Activated CD8-positive, alpha-beta T cell treated with anti-CD3 and anti-CD28 coated beads for 36 hours (primary cell): ENCODE results near the gene KIAA1328. TPM values are rescaled to one million over a fixed set of nuclear protein-coding genes. Genes with fewer than 3 reads are reported as not detected.
A peak's percentile ranks its signal among the peaks of the same experiment; 100 is the strongest.
"Not testable (repeated sequence)": the region's sequence is repeated elsewhere in the genome, so short reads cannot be mapped to it uniquely, and the experiment has no call there.

ENCODE experiments used
- ATAC-seq: fragments of 200-7000 bp; cut with Tn5 transposase; one replicate; pipeline ENCODE4 v1.10.0; 2021; ENCODE audit warnings: mild to moderate bottlenecking, moderate library complexity
- CTCF ChIA-PET: fragments of 350-600 bp; sonication (Branson Sonifier 250); formaldehyde crosslinking; loops from one replicate; lab custom pipeline; 2021; ENCODE audit warnings: antibody characterized with exemption; lab: Charles Lee
- POLR2A ChIA-PET: fragments of 350-600 bp; sonication (Branson Sonifier 250); formaldehyde crosslinking; loops from one replicate; lab custom pipeline; 2021; ENCODE audit warnings: antibody characterized with exemption; lab: Charles Lee
- DNase-seq: peaks from one replicate; pipeline ENCODE4 v3.0.0-alpha.2; 2020
- H3K27ac Mint-ChIP-seq: one replicate; pipeline ENCODE4 v1.8.0; 2021; ENCODE audit warnings: mild to moderate bottlenecking, mixed read lengths
- H3K27me3 Mint-ChIP-seq: one replicate; pipeline ENCODE4 v1.8.0; 2021; ENCODE audit warnings: mixed read lengths
- H3K36me3 Mint-ChIP-seq: one replicate; pipeline ENCODE4 v1.8.0; 2021; ENCODE audit warnings: low read depth, mixed read lengths
- H3K4me1 Mint-ChIP-seq: one replicate; pipeline ENCODE4 v1.8.0; 2021; ENCODE audit warnings: low read depth, mixed read lengths
- H3K4me3 Mint-ChIP-seq: one replicate; pipeline ENCODE4 v1.8.0; 2021; ENCODE audit warnings: mild to moderate bottlenecking, moderate library complexity, mixed read lengths
- H3K9me3 Mint-ChIP-seq: one replicate; pipeline ENCODE4 v1.8.0; 2021; ENCODE audit warnings: mixed read lengths
- intact Hi-C: fragments of 100-400 bp; cut with micrococcal nuclease; formaldehyde crosslinking; loops from one replicate; pipeline ENCODE4 v1.10.0; 2022
- total RNA-seq, 2 experiments: library from RNA; stranded (reverse); gene quantifications; one replicate each; pipeline ENCODE4 v1.2.3, GENCODE V29; 2021
- TF ChIP-seq, protein P1 (sequence below): fragments of 200-600 bp; IDR thresholded peaks from one replicate; pipeline ENCODE4 v1.8.0; 2022; ENCODE audit warnings: antibody characterized with exemption, mild to moderate bottlenecking

KIAA1328 gene
- total RNA-seq, 2 experiments from 2014 or later: 5.9 to 6.1 TPM

DNA sequence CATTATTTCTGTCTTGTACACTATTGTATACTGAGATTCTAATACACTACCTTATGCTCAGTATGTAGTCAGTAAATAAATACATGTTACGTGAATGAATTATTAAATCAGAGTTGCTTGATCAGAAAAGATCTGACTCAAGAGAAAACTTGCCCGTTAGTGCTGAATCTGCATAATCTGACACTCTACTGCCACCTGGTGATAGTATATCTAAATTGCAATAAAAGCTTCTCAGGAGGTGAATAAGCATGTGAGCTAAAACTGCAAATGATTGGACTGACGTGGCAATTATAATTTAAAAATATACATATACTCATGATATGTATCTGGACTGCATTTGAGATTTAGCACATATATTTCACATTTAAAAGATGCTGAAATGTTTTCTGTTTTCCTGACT lies 70.4 kb downstream of the KIAA1328 start:
- CTCF ChIA-PET: interaction anchor here (0.8 to 0.9 kb wide), 3 partner anchors 12 to 71 kb away, joined by 3 to 7 read pairs (median 4); partner anchors contain the start of genes KIAA1328 and TPGS2
- H3K36me3 Mint-ChIP-seq: peaks cover 5% of the 10 kb centered on the region
- no peaks in the 10 kb centered on the region for H3K4me1 Mint-ChIP-seq
- no peak overlapping the region for H3K4me3 Mint-ChIP-seq
- H3K9me3 Mint-ChIP-seq: peaks cover 4% of the 10 kb centered on the region
- peak; percentile 47 for ATAC-seq
- H3K27ac Mint-ChIP-seq: no peak overlapping the region
- TF ChIP-seq, protein P1, sequence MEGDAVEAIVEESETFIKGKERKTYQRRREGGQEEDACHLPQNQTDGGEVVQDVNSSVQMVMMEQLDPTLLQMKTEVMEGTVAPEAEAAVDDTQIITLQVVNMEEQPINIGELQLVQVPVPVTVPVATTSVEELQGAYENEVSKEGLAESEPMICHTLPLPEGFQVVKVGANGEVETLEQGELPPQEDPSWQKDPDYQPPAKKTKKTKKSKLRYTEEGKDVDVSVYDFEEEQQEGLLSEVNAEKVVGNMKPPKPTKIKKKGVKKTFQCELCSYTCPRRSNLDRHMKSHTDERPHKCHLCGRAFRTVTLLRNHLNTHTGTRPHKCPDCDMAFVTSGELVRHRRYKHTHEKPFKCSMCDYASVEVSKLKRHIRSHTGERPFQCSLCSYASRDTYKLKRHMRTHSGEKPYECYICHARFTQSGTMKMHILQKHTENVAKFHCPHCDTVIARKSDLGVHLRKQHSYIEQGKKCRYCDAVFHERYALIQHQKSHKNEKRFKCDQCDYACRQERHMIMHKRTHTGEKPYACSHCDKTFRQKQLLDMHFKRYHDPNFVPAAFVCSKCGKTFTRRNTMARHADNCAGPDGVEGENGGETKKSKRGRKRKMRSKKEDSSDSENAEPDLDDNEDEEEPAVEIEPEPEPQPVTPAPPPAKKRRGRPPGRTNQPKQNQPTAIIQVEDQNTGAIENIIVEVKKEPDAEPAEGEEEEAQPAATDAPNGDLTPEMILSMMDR: peak; percentile 67
- POLR2A ChIA-PET: no interaction called here
- no peak for DNase-seq
- H3K27me3 Mint-ChIP-seq: no peaks in the 10 kb centered on the region
- intact Hi-C loops: no loop called here

DNA sequence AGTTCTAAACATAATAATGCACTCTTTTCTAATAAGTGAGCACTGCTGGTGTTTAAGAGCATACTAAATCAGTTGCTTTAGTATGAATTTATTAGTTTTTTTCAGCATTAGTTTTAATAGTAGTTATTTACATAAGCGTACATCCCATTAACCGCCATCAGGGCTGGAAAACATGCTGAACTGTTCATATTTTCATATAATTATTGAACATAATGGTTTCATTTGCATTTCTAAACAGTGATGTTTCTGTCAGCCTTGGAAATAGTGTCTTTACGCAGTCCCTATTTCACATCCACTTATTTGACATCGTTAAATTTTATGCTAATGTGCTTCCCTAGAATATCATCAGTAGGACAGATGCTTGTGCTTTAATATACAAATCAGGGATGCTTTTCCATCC lies 71.5 kb downstream of the KIAA1328 start:
- TF ChIP-seq, protein P1: no peak
- DNase-seq: no peak

DNA sequence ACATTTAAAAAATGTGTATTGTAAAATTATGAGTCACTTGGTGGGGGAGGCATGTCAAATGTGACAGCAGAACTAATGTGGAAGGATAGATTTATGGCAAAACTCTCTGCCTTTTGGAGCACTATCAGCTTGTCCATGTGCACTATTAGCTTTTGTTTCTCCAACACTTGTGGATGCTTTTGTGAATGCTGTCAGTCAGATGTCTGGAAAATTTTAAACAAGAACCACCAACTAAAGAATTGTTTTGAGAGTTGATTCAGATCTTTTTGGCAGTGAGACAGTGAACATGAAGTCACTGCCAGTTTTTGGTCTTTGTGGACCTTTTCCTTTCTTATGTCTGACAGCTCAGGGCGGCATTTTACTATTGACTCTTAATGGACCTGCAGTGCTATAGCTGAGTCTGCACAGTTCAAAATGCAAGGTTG lies 72.4 kb downstream of the KIAA1328 start:
- Mint-ChIP-seq H3K36me3 (peaks cover 11% of the 10 kb centered on the region), H3K4me3 (no peak overlapping the region), H3K27me3 (no peaks in the 10 kb centered on the region), H3K9me3 (peaks cover 4% of the 10 kb centered on the region), H3K27ac (no peak overlapping the region), H3K4me1 (no peaks in the 10 kb centered on the region)
- intact Hi-C loops: no loop called here
- DNase-seq (no peak), ATAC-seq (no peak)
- ChIA-PET POLR2A (no interaction called here), CTCF (interaction anchor here (1.1 kb wide), 1 partner anchor 72 kb away, joined by 3 read pairs; no protein-coding TSS in a partner anchor)
- TF ChIP-seq, protein P1: no peak

More for the DNA sequence above, 71.5 kb downstream of the KIAA1328 start:
- H3K36me3 Mint-ChIP-seq: peaks cover 6% of the 10 kb centered on the region
- ChIA-PET CTCF (no interaction called here), POLR2A (no interaction called here)
- ATAC-seq: no peak
- no peaks in the 10 kb centered on the region for H3K4me1 Mint-ChIP-seq
- H3K27me3 Mint-ChIP-seq: no peaks in the 10 kb centered on the region
- intact Hi-C loops: no loop called here
- H3K4me3 Mint-ChIP-seq: no peak overlapping the region
- no peak overlapping the region for H3K27ac Mint-ChIP-seq
- peaks cover 4% of the 10 kb centered on the region for H3K9me3 Mint-ChIP-seq

DNA sequence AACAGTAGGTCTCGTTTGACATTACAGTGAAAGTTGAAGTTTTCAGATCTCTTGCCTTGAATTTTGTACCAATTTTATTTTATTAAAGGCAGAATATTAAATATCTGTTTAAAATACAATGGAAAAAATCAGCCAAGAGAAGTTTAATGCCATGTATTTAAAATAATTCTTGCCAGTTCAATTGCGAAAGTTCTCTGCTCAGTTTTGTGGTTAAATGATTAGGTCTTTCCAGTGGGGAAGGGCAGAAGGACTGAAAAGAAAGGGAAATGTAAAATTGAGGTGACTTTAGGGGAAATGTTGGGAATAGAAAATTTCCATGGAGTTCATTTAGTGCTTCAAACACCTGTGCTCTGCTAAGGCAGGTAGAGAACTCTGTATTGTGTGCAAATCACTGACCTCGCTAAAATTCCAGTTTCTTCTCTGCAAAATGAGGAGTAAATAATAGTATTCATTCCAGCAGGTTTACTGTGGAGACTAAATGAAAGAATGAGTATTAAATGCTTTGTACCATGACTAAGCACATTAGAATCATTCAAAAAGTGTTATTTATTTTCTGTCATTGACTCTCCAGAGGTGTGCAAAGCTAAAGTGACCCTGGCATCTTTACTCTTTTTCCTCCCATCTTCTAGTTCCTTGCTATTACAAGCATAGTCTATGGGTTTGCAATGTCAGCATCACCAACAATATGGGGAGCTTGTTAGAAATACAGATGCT lies 74.4 kb downstream of the KIAA1328 start:
- CTCF ChIA-PET: no interaction called here
- Mint-ChIP-seq H3K36me3 (peaks cover 7% of the 10 kb centered on the region), H3K27ac (no peak overlapping the region), H3K4me1 (no peaks in the 10 kb centered on the region), H3K4me3 (no peak overlapping the region), H3K27me3 (no peaks in the 10 kb centered on the region), H3K9me3 (peaks cover 4% of the 10 kb centered on the region)
- POLR2A ChIA-PET: no interaction called here
- no peak for DNase-seq
- no peak for ATAC-seq
- intact Hi-C loops: no loop called here
- TF ChIP-seq, protein P1: no peak

DNA sequence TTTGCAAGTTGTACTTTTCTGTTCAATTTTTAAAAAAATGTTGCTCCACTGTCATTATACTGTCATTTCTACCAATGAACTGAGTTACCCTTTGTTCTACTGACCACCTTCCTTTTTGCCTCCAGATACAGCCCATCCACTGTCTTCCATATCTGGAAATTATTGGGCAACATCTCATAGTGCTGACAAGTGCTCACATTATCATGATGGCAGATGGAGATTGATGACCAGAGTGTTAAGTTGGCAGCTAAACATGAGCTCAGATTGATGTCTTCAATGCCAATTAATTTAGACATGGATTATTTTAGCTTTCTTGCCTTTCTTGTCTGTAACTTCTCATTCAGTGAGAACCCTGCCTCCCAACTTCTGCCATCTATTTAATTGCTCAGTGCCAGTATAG lies 76.6 kb downstream of the KIAA1328 start:
- CTCF ChIA-PET: interaction anchor here (1.3 kb wide), 1 partner anchor 9 kb away, joined by 3 read pairs; no protein-coding TSS in a partner anchor
- Mint-ChIP-seq H3K36me3 (peaks cover 7% of the 10 kb centered on the region), H3K27ac (no peak overlapping the region)

DNA sequence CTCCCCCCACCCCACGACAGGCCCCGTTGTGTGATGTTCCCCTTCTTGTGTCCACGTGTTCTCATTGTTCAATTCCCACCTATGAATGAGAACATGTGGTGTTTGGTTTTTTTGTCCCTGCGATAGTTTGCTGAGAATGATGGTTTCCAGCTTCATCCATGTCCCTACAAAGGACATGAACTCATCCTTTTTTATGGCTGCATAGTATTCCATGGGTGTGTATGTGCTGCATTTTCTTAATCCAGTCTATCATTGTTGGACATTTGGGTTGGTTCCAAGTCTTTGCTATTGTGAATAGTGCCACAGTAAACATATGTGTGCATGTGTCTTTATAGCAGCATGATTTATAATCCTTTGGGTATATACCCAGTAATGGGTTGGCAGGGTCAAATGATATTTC lies 80.4 kb downstream of the KIAA1328 start:
- H3K36me3 Mint-ChIP-seq: peaks cover 19% of the 10 kb centered on the region
- H3K9me3 Mint-ChIP-seq, POLR2A ChIA-PET, ATAC-seq, CTCF ChIA-PET, H3K27me3 Mint-ChIP-seq, H3K4me3 Mint-ChIP-seq, H3K27ac Mint-ChIP-seq, DNase-seq, intact Hi-C loops: not testable (repeated sequence)
- H3K4me1 Mint-ChIP-seq: peaks cover 22% of the 10 kb centered on the region

More for the DNA sequence above, 76.6 kb downstream of the KIAA1328 start:
- no peaks in the 10 kb centered on the region for H3K9me3 Mint-ChIP-seq
- no peak for ATAC-seq
- intact Hi-C loops: no loop called here
- DNase-seq: no peak
- TF ChIP-seq, protein P1: no peak
- no peaks in the 10 kb centered on the region for H3K27me3 Mint-ChIP-seq
- no peak overlapping the region for H3K4me3 Mint-ChIP-seq
- H3K4me1 Mint-ChIP-seq: no peaks in the 10 kb centered on the region
- POLR2A ChIA-PET: no interaction called here
